ENCODE results near the gene RNF213. TPM values are rescaled to one million over a fixed set of nuclear protein-coding genes. Genes with fewer than 3 reads are reported as not detected.

Gene RNF213
- total and polyA plus RNA-seq, 4 donors: 67.0 to 198 (median 106) TPM

DNA sequence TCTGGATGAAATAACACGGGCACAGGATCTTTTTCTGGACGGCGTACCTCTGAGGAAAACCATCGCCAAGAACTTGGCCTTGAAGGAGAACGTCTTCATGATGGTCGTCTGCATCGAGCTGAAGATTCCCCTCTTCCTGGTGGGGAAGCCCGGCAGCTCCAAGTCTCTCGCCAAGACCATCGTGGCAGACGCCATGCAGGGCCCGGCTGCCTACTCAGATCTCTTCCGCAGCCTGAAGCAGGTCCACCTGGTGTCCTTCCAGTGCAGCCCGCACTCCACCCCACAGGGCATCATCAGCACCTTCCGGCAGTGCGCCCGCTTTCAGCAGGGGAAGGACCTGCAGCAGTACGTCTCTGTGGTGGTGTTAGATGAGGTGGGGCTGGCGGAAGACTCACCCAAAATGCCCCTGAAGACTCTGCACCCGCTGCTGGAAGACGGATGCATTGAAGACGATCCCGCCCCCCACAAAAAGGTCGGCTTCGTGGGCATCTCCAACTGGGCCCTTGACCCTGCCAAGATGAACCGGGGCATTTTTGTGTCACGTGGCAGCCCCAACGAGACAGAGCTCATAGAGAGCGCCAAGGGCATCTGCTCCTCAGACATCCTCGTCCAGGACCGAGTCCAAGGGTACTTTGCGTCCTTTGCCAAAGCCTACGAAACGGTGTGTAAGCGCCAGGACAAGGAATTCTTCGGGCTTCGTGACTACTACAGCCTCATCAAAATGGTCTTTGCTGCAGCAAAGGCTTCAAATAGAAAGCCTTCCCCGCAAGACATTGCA, 86.0 kb downstream of the RNF213 start:
- DNase-seq: no peak
- no peak overlapping the region for H3K9ac ChIP-seq (ENCODE audit: insufficient read depth in 1 of 2, low read length in 2 of 2)
- no peak overlapping the region for H3K4me3 ChIP-seq
- 98% methylated on average over 38 of the region's 38 CpGs for WGBS, 2 donors
- TF ChIP-seq, protein P1, sequence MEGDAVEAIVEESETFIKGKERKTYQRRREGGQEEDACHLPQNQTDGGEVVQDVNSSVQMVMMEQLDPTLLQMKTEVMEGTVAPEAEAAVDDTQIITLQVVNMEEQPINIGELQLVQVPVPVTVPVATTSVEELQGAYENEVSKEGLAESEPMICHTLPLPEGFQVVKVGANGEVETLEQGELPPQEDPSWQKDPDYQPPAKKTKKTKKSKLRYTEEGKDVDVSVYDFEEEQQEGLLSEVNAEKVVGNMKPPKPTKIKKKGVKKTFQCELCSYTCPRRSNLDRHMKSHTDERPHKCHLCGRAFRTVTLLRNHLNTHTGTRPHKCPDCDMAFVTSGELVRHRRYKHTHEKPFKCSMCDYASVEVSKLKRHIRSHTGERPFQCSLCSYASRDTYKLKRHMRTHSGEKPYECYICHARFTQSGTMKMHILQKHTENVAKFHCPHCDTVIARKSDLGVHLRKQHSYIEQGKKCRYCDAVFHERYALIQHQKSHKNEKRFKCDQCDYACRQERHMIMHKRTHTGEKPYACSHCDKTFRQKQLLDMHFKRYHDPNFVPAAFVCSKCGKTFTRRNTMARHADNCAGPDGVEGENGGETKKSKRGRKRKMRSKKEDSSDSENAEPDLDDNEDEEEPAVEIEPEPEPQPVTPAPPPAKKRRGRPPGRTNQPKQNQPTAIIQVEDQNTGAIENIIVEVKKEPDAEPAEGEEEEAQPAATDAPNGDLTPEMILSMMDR (IDR thresholded peaks at IDR 0.05; ENCODE audit: control extremely low read depth, extremely low read depth): no peak
- H3K36me3 ChIP-seq (ENCODE audit: control insufficient read depth in 4 of 4, insufficient read depth in 4 of 4, low read length in 4 of 4): peaks cover 31 to 74% (median 64%) of the 10 kb centered on the region in 4 donors
- H3K27me3 ChIP-seq (ENCODE audit: control insufficient read depth in 3 of 3, insufficient read depth in 3 of 3, low read length in 2 of 3): no peaks in the 10 kb centered on the region
- no peaks in the 10 kb centered on the region for H3K4me1 ChIP-seq (ENCODE audit: control insufficient read depth in 5 of 5, insufficient read depth in 5 of 5, low read length in 5 of 5)
- H3K9me3 ChIP-seq (ENCODE audit: control insufficient read depth in 4 of 4, insufficient read depth in 3 of 4, low read length in 3 of 4): no peaks in the 10 kb centered on the region
- no peak for ATAC-seq (ENCODE audit: insufficient read depth, low FRiP score)
- H3K27ac ChIP-seq (ENCODE audit: low read depth in 1 of 2, low read length in 1 of 2): no peak overlapping the region

DNA sequence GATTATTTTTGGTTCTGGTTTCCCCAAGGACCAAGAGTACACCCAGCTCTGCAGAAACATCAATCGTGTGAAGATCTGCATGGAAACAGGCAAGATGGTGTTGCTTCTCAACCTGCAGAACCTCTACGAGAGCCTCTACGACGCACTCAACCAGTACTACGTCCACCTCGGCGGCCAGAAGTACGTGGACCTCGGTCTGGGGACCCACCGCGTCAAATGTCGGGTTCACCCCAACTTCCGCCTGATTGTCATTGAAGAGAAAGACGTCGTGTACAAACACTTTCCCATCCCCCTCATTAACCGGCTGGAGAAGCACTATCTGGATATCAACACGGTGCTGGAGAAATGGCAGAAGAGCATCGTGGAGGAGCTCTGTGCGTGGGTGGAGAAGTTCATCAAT, 86.9 kb downstream of the RNF213 start:
- Histone ChIP-seq H3K4me1 (ENCODE audit: control insufficient read depth in 5 of 5, insufficient read depth in 5 of 5, low read length in 5 of 5) (no peaks in the 10 kb centered on the region), H3K9ac (ENCODE audit: insufficient read depth in 1 of 2, low read length in 2 of 2) (no peak overlapping the region), H3K27me3 (ENCODE audit: control insufficient read depth in 3 of 3, insufficient read depth in 3 of 3, low read length in 2 of 3) (no peaks in the 10 kb centered on the region), H3K27ac (ENCODE audit: low read depth in 1 of 2, low read length in 1 of 2) (no peak overlapping the region), H3K36me3 (ENCODE audit: control insufficient read depth in 4 of 4, insufficient read depth in 4 of 4, low read length in 4 of 4) (peaks cover 33 to 77% (median 66%) of the 10 kb centered on the region in 4 donors), H3K9me3 (ENCODE audit: control insufficient read depth in 4 of 4, insufficient read depth in 3 of 4, low read length in 3 of 4) (no peaks in the 10 kb centered on the region), H3K4me3 (no peak overlapping the region)
- ATAC-seq (ENCODE audit: insufficient read depth, low FRiP score): no peak
- no peak for DNase-seq
- 96% methylated on average over 19 of the region's 19 CpGs for WGBS, 2 donors
- TF ChIP-seq, protein P1 (IDR thresholded peaks at IDR 0.05; ENCODE audit: control extremely low read depth, extremely low read depth): no peak

DNA sequence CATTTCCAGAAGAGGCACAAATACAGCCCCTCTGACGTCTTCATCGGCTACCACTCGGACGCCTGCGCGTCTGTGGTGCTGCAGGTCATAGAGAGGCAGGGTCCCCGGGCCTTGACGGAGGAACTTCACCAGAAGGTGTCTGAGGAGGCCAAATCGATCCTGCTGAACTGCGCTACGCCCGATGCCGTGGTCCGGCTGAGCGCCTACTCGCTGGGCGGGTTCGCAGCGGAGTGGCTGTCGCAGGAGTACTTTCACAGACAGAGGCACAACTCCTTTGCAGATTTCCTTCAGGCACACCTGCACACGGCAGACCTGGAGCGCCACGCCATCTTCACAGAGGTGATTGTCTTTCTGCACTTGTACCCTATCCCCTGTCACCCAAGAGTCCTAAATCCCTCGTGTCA, 87.3 kb downstream of the RNF213 start:
- Histone ChIP-seq H3K27me3 (ENCODE audit: control insufficient read depth in 3 of 3, insufficient read depth in 3 of 3, low read length in 2 of 3) (no peaks in the 10 kb centered on the region), H3K4me3 (no peak overlapping the region), H3K36me3 (ENCODE audit: control insufficient read depth in 4 of 4, insufficient read depth in 4 of 4, low read length in 4 of 4) (peaks cover 33 to 79% (median 69%) of the 10 kb centered on the region in 4 donors), H3K9me3 (ENCODE audit: control insufficient read depth in 4 of 4, insufficient read depth in 3 of 4, low read length in 3 of 4) (no peaks in the 10 kb centered on the region), H3K4me1 (ENCODE audit: control insufficient read depth in 5 of 5, insufficient read depth in 5 of 5, low read length in 5 of 5) (no peaks in the 10 kb centered on the region), H3K27ac (ENCODE audit: low read depth in 1 of 2, low read length in 1 of 2) (no peak overlapping the region), H3K9ac (ENCODE audit: insufficient read depth in 1 of 2, low read length in 2 of 2) (no peak overlapping the region)
- no peak for DNase-seq
- TF ChIP-seq, protein P1 (IDR thresholded peaks at IDR 0.05; ENCODE audit: control extremely low read depth, extremely low read depth): no peak
- ATAC-seq (ENCODE audit: insufficient read depth, low FRiP score): no peak
- 98% methylated on average over 24 of the region's 24 CpGs for WGBS, 2 donors

Data from lung (tissue), 12 donors.